Epithelial cell of esophagus (primary cell): Measurements from ENCODE around the gene PRKG1.

ENCODE experiments used
- DNase-seq: peaks from one replicate; pipeline ENCODE4 v3.0.0; 2010; ENCODE audit warnings: low read depth
- H3K4me3 ChIP-seq: 2 replicates; pipeline ENCODE4 v1.5.1; 2011; ENCODE audit warnings: mild to moderate bottlenecking, low read length, control low read depth
- CTCF ChIP-seq: IDR thresholded peaks from 2 replicates; pipeline ENCODE4 v1.5.1; 2011; ENCODE audit warnings: low read depth, mild to moderate bottlenecking, low read length, control low read depth, inconsistent platforms; ENCODE audit not compliant: insufficient read depth; ENCODE audit errors: missing control alignments

The PRKG1 gene

GRCh38 chr10:51759896-51760534, 685.7 kb downstream of the PRKG1 start:
- DNase-seq, result no peak
- no peak overlapping the region for H3K4me3 ChIP-seq
- no peak for TF ChIP-seq CTCF

GRCh38 chr10:51760864-51761640, 686.8 kb downstream of the PRKG1 start:
- no peak overlapping the region for H3K4me3 ChIP-seq
- TF ChIP-seq CTCF, result no peak

GRCh38 chr10:51763746-51764145, 689.5 kb downstream of the PRKG1 start:
- no peak for TF ChIP-seq CTCF
- H3K4me3 ChIP-seq, result no peak overlapping the region
- DNase-seq, result no peak

More at GRCh38 chr10:51760864-51761640, 686.8 kb downstream of the PRKG1 start:
- DNase-seq, result no peak

GRCh38 chr10:51765284-51765971, 691.1 kb downstream of the PRKG1 start:
- no peak for DNase-seq
- H3K4me3 ChIP-seq, result no peak overlapping the region
- no peak for TF ChIP-seq CTCF

GRCh38 chr10:51766423-51767102, 692.3 kb downstream of the PRKG1 start:
- DNase-seq, result no peak
- H3K4me3 ChIP-seq, result no peak overlapping the region
- no peak for TF ChIP-seq CTCF

GRCh38 chr10:51767103-51767763, 692.9 kb downstream of the PRKG1 start:
- TF ChIP-seq CTCF, result no peak
- H3K4me3 ChIP-seq, result no peak overlapping the region
- peak; percentile 41 for DNase-seq
